Mucosa of rectum (tissue), 2 donors: ENCODE results near the gene ZNF492.
"Not testable (repeated sequence)": the region's sequence is repeated elsewhere in the genome, so short reads cannot be mapped to it uniquely, and the experiment has no call there.

ENCODE experiments used
- H3K27ac ChIP-seq, 2 donors: one replicate each; pipeline ENCODE4 v1.7.0; 2013; ENCODE audit warnings: inconsistent platforms in 2 of 2, low read depth in 2 of 2, low read length in 2 of 2
- H3K27me3 ChIP-seq, 2 donors: one replicate each; pipeline ENCODE4 v1.7.0; 2013; ENCODE audit warnings: low read length in 2 of 2; ENCODE audit not compliant: control insufficient read depth in 2 of 2, insufficient read depth in 2 of 2
- H3K36me3 ChIP-seq, 2 donors: one replicate each; pipeline ENCODE4 v1.7.0; 2013; ENCODE audit warnings: low read length in 2 of 2; ENCODE audit not compliant: control insufficient read depth in 2 of 2, insufficient read depth in 2 of 2
- H3K4me1 ChIP-seq, 2 donors: one replicate each; pipeline ENCODE4 v1.7.0; 2013; ENCODE audit warnings: low read length in 2 of 2, mild to moderate bottlenecking in 1 of 2; ENCODE audit not compliant: control insufficient read depth in 2 of 2, insufficient read depth in 2 of 2
- H3K4me3 ChIP-seq, 2 donors: one replicate each; pipeline ENCODE4 v1.7.0; 2013; ENCODE audit warnings: low read length in 2 of 2
- H3K9ac ChIP-seq, 2 donors: one replicate each; pipeline ENCODE4 v1.7.0; 2013; ENCODE audit warnings: low read length in 2 of 2, low read depth in 1 of 2, mild to moderate bottlenecking in 1 of 2
- H3K9me3 ChIP-seq, 2 donors: one replicate each; pipeline ENCODE4 v1.7.0; 2013; ENCODE audit warnings: low read length in 2 of 2; ENCODE audit not compliant: control insufficient read depth in 2 of 2
- donor health status: healthy.
- donor health status: Normal muscosa, but diverticular disease.

Gene ZNF492

DNA sequence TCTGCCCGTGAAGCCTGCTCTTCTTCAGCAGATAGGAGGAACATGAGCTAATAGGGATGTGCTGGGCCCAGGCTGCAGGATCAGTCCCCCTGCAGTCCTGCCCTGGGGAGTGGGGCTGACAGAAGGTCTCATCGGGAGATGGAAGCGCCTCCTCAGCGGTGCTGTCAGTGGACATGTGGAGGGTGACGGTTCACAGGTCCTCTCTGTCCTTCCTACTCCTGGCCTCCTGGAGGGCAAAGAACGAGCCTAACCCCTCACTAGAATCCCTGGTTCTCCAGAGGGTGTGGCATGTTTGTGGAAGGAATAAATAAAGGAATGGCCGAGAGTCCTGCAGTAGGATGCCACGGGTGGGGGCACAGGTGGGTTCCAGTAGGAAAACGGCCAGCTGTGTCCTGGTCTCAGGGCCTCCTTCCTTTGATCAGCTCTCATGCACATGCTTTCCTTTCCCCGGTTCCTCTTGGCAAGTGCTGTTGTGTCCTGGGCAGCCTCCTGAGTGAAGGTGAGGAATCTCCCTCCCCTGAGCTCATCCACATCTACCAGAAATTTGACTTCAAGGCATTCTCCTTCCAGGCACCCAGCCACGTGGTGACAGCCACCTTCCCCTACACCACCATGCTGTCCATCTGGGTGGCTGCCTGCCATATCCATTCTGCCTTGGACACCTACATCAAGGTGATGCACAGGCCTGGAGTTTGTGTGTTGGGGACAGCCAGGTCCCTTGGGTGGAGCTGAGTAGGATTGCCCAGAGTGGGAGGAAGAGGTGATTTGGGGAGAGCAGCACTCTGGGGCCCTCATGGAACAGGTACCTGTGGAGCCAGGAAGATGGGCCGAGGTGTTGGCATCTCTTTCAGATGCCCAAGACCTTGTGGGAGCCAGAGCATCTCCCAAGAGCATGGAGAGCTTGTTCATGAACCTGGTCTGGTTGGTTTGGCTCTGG is 28.6 kb upstream of the ZNF492 start:
- no peaks in the 10 kb centered on the region for H3K4me1 ChIP-seq
- peaks cover 0 to 6% of the 10 kb centered on the region in 2 donors for H3K9me3 ChIP-seq
- no peak overlapping the region for H3K4me3 ChIP-seq
- no peak overlapping the region for H3K9ac ChIP-seq
- no peak overlapping the region for H3K27ac ChIP-seq
- H3K27me3 ChIP-seq = no peaks in the 10 kb centered on the region
- H3K36me3 ChIP-seq = no peaks in the 10 kb centered on the region

DNA sequence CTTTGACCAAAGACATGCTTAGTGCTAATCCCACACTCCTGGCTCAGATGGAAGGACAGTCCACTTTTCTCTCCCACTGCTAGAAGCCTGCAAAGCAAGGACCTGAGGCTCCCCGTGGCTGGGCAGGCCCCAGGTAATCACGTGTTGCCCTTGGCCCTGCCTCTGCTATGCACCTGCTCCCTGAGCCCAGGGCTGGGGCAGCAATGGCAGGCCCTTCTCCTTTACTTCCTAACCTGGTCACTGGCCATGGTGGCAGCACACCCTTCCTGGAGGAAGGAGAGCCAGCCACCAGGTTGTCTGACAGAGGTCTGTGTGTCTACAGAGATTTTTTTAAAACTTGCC is 27.9 kb upstream of the ZNF492 start:
- no peaks in the 10 kb centered on the region for H3K4me1 ChIP-seq
- H3K9me3 ChIP-seq = peaks cover 0 to 3% of the 10 kb centered on the region in 2 donors
- H3K4me3 ChIP-seq = no peak overlapping the region
- H3K9ac ChIP-seq = no peak overlapping the region
- H3K27ac ChIP-seq = no peak overlapping the region
- H3K27me3 ChIP-seq = no peaks in the 10 kb centered on the region
- H3K36me3 ChIP-seq = no peaks in the 10 kb centered on the region

- Histone ChIP-seq H3K9me3 (peaks cover 0 to 3% of the 10 kb centered on the region in 2 donors), H3K4me1 (no peaks in the 10 kb centered on the region)
Observed at GRCh38 chr19:22606954-22607652, 27.0 kb upstream of the ZNF492 start.

GRCh38 chr19:22607653-22608430 is 26.3 kb upstream of the ZNF492 start:
- Histone ChIP-seq H3K4me3 (no peak overlapping the region), H3K27ac (no peak overlapping the region), H3K27me3 (no peaks in the 10 kb centered on the region), H3K9me3 (peaks cover 0 to 3% of the 10 kb centered on the region in 2 donors), H3K9ac (no peak overlapping the region), H3K36me3 (no peaks in the 10 kb centered on the region), H3K4me1 (no peaks in the 10 kb centered on the region)

More at GRCh38 chr19:22606954-22607652, 27.0 kb upstream of the ZNF492 start:
- H3K27me3 ChIP-seq = no peaks in the 10 kb centered on the region
- no peaks in the 10 kb centered on the region for H3K36me3 ChIP-seq
- no peak overlapping the region for H3K9ac ChIP-seq
- no peak overlapping the region for H3K4me3 ChIP-seq
- no peak overlapping the region for H3K27ac ChIP-seq

- Histone ChIP-seq H3K27ac (no peak overlapping the region), H3K9me3 (peaks cover 0 to 3% of the 10 kb centered on the region in 2 donors), H3K27me3 (no peaks in the 10 kb centered on the region), H3K4me1 (no peaks in the 10 kb centered on the region), H3K36me3 (no peaks in the 10 kb centered on the region), H3K9ac (no peak overlapping the region), H3K4me3 (no peak overlapping the region)
Observed at GRCh38 chr19:22608441-22608840, 25.7 kb upstream of the ZNF492 start.

- no peaks in the 10 kb centered on the region for H3K4me1 ChIP-seq
- no peak overlapping the region for H3K27ac ChIP-seq
- H3K9ac ChIP-seq = no peak overlapping the region
- no peaks in the 10 kb centered on the region for H3K27me3 ChIP-seq
- H3K36me3 ChIP-seq = no peaks in the 10 kb centered on the region
- H3K9me3 ChIP-seq = no peaks in the 10 kb centered on the region
- no peak overlapping the region for H3K4me3 ChIP-seq
Observed at GRCh38 chr19:22609630-22610029, 24.5 kb upstream of the ZNF492 start.

DNA sequence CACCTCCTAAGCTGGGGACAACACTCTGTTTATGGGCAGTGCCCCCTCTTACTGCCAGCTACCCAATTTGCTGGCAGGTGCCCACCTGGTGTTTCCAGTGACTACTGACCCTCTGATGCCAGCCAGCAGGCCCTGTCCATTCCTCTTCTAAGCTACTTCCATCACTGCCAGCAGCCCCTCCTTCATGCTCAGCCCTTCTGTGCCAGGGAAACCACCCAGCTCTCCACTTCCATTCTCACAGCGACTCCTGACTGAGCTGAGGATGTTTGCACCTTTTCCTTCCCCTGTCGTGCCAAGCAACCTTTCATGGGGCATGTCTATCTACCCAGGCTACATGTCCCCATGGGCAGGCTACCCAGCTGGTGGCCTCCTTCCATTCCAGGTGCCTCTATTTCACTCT is 24.0 kb upstream of the ZNF492 start:
- H3K36me3 ChIP-seq = no peaks in the 10 kb centered on the region
- H3K9me3 ChIP-seq = no peaks in the 10 kb centered on the region
- H3K4me1 ChIP-seq = no peaks in the 10 kb centered on the region
- H3K4me3 ChIP-seq = no peak overlapping the region
- H3K9ac ChIP-seq = no peak overlapping the region
- no peak overlapping the region for H3K27ac ChIP-seq
- H3K27me3 ChIP-seq = no peaks in the 10 kb centered on the region

GRCh38 chr19:22612316-22612715 is 21.8 kb upstream of the ZNF492 start:
- H3K9me3 ChIP-seq = no peaks in the 10 kb centered on the region
- H3K9ac ChIP-seq = no peak overlapping the region
- H3K36me3 ChIP-seq = no peaks in the 10 kb centered on the region
- no peaks in the 10 kb centered on the region for H3K27me3 ChIP-seq
- H3K27ac ChIP-seq = no peak overlapping the region
- no peak overlapping the region for H3K4me3 ChIP-seq
- H3K4me1 ChIP-seq = no peaks in the 10 kb centered on the region

- H3K4me3 ChIP-seq = no peak overlapping the region
- H3K36me3 ChIP-seq = no peaks in the 10 kb centered on the region
- no peak overlapping the region for H3K9ac ChIP-seq
- peaks cover 0 to 2% of the 10 kb centered on the region in 2 donors for H3K9me3 ChIP-seq
- H3K27ac ChIP-seq = no peak overlapping the region
- no peaks in the 10 kb centered on the region for H3K4me1 ChIP-seq
- no peaks in the 10 kb centered on the region for H3K27me3 ChIP-seq
Observed at GRCh38 chr19:22616659-22617058, 17.5 kb upstream of the ZNF492 start.

DNA sequence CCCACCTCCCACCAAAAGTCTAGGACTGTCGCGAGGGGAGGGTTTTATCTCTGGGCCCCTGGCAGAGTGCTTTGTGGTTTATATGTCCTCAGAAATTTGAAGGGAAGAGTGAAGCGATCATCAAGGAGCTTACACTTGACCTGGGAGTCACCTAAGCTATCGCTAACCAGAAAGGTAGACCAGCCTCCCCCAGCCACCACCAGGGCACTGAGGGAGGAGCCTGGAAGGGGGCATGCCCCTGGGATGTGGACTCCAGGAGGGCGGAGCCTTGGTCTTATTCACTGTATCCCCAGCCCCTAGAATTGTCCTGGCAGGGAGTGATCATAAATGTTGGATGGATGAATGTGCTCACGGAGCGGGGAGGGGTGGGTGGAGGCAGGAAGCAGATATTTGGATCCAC is 16.9 kb upstream of the ZNF492 start:
- H3K9me3 ChIP-seq, H3K9ac ChIP-seq, H3K27ac ChIP-seq, H3K36me3 ChIP-seq, H3K27me3 ChIP-seq, H3K4me3 ChIP-seq, H3K4me1 ChIP-seq: not testable (repeated sequence)
